ENCODE measurements around the gene PCYOX1L.

The PCYOX1L gene

DNA sequence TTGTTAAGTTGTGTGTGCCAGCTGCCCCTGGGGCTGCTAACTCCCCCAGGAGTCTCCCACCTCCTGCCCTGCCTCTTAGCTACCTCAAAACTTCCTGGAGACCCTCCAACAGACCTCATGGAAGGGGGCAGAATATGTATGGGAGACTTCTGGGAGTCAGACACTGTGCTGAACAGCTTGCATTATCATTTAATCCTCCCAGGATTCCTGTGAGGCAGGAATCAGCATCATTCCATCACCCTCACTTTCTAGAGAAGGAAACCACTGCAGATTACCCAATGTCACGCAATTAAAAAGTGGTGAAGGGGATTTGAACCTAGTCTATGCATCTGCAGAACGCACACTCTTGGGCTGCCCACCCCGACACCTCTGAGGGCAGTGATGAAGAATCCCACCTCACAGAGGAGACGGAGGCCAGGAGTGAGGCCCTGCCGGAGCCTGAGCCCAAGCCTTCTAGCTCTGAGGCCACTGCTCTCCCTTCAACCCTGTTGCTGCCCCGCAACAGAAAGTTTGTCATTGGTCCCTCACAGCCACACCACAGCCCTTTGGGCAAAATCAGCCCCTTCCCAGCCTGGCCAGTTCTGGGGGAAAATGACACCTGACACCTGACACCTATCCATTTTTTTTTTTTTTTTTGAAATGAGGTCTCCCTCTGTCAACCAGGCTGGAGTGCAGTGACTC is 51.6 kb downstream of the PCYOX1L start:
- DNase-seq = no peak
- no peak overlapping the region for H3K4me3 Mint-ChIP-seq
- no peaks in the 10 kb centered on the region for H3K27me3 Mint-ChIP-seq
- H3K36me3 Mint-ChIP-seq (ENCODE audit: low read depth) = no peaks in the 10 kb centered on the region
- H3K9me3 Mint-ChIP-seq = no peaks in the 10 kb centered on the region
- no peaks in the 10 kb centered on the region for H3K4me1 Mint-ChIP-seq (ENCODE audit: low read depth)
- no peak overlapping the region for H3K27ac Mint-ChIP-seq

DNA sequence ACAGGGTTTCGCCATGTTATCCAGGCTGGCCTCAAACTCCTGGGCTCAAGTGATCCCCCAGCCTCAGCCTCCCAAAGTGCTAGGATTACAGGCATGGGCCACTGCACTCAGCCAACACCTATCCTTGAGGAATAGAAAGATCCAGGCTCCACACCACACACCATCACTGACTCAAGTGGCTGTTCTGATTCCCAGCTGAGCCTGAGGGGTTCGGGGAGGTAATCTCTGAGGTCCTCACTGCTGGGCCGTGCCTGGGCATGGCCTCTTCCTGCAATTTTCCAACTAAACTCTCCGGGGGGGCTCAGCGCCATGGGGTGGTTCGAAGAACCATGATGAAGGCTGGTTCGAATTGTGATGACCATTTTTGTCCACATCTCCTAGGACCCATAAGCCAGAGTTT is 52.2 kb downstream of the PCYOX1L start:
- Mint-ChIP-seq H3K4me1 (ENCODE audit: low read depth) (no peaks in the 10 kb centered on the region), H3K36me3 (ENCODE audit: low read depth) (no peaks in the 10 kb centered on the region), H3K4me3 (no peak overlapping the region), H3K27ac (no peak overlapping the region), H3K9me3 (no peaks in the 10 kb centered on the region), H3K27me3 (no peaks in the 10 kb centered on the region)
- DNase-seq = no peak

DNA sequence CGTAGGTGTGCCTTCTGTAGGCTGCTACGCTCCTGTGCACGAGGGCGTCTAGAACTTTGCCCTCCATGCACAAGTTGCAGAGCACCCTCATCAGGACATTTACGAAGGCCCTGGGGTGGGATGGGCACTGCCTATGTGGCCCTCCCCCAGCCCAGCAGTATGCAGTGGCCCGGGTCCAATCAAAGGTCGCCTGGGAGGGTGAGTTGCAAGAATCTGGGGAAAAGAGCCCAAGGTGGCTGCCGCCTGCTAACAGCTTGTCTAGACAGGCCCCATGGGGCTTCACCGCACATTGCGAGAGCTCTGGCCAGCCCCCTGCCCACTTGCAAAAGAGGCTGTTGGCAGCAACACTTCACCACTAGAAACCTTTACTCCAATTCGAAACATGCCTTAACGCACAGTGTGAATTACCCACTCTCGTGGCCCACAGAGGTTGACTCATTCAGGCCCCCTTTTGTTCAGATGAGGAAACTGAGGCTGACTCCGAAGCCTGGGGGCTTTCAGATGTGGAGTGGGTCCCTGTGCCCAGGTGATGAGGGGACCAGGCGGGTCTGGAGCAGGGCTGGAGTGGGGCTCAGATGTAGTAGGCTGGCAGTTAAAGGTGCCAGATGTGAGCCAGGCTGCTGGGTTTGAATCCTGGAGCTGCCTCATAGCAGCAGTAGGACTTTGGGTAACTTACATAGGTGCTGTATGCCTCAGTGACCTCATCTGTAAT is 53.0 kb downstream of the PCYOX1L start:
- DNase-seq = no peak
- H3K36me3 Mint-ChIP-seq (ENCODE audit: low read depth) = no peaks in the 10 kb centered on the region
- H3K27ac Mint-ChIP-seq = no peak overlapping the region
- no peaks in the 10 kb centered on the region for H3K9me3 Mint-ChIP-seq
- no peaks in the 10 kb centered on the region for H3K4me1 Mint-ChIP-seq (ENCODE audit: low read depth)
- no peaks in the 10 kb centered on the region for H3K27me3 Mint-ChIP-seq
- no peak overlapping the region for H3K4me3 Mint-ChIP-seq

DNA sequence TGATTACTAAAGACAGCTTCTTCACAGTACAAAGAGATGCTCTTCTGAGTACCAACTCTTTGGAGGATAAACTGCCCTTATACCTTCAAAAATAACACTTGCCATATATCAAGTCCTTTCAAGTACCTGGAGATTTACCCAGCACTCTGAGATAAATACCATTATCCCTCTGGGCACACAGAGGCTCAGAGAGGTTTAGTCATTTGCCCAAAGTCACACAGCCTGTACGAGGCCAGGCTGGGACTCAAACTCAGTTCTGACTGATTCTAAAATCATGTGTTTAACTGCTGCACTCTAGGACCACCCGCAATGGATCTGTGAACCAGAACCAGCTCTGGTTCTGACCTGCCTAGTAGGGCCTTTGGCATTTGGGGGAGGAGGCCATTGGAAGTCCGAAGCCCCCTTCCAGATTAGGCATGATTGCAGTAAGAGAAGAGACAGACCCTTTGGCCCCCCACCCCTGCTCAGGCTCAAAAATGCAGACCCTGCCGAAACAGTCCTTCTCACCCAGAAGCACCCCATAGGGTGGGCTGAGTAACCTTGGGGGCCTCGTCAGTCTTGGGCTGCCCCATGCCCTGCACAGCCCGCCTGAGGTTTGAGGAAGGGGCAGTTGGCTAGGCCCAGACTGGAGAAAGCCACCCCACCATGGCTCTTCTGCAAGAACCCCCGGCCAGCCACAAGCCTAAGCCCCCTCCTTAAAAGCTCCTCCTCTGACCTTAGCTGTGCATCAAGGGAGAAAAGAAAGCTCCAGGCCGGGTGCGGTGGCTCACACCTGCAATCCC is 54.1 kb downstream of the PCYOX1L start:
- H3K9me3 Mint-ChIP-seq = no peaks in the 10 kb centered on the region
- H3K27me3 Mint-ChIP-seq = no peaks in the 10 kb centered on the region
- no peak overlapping the region for H3K27ac Mint-ChIP-seq
- H3K36me3 Mint-ChIP-seq (ENCODE audit: low read depth) = no peaks in the 10 kb centered on the region
- no peak overlapping the region for H3K4me3 Mint-ChIP-seq
- DNase-seq = no peak
- H3K4me1 Mint-ChIP-seq (ENCODE audit: low read depth) = no peaks in the 10 kb centered on the region

DNA sequence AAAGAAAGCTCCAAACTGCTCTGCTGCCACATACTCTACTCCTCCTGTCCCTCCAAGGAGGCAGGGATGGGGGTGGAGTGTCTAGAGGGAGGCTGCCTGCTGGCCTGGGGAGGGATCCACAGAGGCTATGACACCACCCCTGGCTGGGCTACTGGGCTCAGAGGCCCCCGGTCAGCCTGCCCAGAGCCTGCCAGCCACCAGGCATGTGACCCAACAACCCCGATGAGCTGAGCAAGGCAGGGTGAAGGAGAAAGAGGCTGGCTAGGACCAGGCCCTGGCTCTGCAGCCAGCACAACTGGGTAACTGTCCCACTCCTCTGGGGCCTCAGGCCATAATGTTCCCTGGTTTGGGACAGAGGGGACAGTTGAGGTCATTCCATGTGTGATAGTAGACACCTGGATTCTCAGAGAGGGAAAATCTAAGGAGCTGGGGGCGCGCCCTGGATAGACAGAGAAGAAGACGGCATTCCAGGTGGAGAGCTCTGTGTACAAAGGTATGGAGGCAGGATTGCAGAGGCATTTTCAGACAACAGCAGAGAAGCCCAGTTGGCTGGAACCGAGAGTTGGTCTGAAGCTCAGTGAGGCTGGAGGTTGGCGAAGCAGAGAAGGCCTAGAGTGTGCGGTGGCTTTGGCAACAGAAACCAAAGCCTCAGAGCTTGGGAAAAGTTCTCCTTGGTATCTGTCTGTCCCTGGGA is 55.1 kb downstream of the PCYOX1L start:
- no peaks in the 10 kb centered on the region for H3K36me3 Mint-ChIP-seq (ENCODE audit: low read depth)
- no peaks in the 10 kb centered on the region for H3K4me1 Mint-ChIP-seq (ENCODE audit: low read depth)
- H3K9me3 Mint-ChIP-seq = no peaks in the 10 kb centered on the region
- H3K27ac Mint-ChIP-seq = no peak overlapping the region
- H3K27me3 Mint-ChIP-seq = no peaks in the 10 kb centered on the region
- no peak for DNase-seq
- no peak overlapping the region for H3K4me3 Mint-ChIP-seq

DNA sequence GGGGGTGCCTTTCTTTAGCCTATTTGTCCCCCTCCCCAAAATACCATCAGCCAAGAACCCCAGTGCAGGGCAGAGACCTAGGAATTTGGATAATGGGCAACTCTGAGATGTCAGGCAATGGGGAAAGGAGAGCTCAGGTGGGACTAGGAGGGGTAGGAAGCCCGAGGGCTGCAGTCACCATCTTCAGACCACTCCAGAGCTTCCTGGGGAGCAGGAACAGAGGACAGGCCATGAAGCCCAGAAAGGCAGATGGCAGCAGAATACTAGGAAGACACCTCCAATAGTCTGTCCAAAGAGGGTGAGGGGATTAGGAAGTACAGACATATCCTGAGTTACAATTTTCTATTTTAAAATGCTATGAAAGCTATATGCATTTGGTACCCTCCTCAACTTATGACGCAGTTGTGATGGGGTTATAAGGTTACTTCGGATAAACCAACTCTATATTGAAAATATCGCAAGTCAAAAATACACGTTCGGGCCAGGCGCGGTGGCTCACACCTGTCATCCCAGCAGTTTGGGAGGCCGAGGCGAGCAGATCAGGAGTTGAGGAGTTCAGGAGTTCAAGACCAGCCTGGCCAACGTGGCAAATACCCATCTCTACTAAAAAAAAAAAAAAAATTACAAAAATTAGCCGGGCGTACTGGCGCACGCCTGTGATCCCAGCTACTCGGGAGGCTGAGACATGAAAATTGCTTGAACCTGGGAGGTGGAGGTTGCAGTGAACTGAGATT is 55.8 kb downstream of the PCYOX1L start:
- H3K36me3 Mint-ChIP-seq (ENCODE audit: low read depth) = no peaks in the 10 kb centered on the region
- no peak overlapping the region for H3K4me3 Mint-ChIP-seq
- no peak overlapping the region for H3K27ac Mint-ChIP-seq
- H3K4me1 Mint-ChIP-seq (ENCODE audit: low read depth) = no peaks in the 10 kb centered on the region
- no peak for DNase-seq
- H3K9me3 Mint-ChIP-seq = no peaks in the 10 kb centered on the region
- H3K27me3 Mint-ChIP-seq = no peaks in the 10 kb centered on the region

DNA sequence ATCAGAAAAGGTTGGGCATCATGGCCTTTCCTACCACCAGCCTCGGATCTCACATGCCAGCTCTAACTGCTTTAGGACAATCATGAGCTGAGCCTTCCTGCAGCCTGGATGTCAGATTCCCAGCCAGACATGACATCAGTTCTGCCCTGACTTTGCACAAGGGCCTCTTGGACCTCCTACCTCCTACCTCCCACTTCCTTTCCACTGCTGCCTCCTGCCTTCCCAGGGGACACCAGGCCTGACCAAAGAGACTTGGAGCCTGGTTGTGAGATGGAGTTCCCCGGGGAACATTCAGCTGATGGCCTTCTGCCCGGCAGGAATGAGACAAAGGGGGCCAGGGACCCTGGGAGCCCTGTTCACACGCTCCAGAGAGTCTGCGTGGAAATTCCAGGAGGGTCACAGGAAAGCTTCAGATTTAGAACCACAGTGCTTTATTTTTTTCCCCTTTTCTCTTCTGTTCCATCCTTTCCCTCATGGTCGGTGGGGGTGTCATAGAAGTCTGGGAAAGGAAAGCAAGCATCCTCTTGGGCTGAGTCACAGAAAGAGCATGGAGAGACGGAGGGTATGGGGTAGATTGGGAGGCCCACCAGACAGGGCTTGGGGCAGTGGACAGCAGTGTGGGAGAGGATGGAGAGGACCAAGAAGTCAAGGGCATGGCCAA is 56.7 kb downstream of the PCYOX1L start:
- DNase-seq = no peak
- Mint-ChIP-seq H3K27me3 (no peaks in the 10 kb centered on the region), H3K27ac (no peak overlapping the region), H3K9me3 (no peaks in the 10 kb centered on the region), H3K4me3 (no peak overlapping the region), H3K36me3 (ENCODE audit: low read depth) (no peaks in the 10 kb centered on the region), H3K4me1 (ENCODE audit: low read depth) (no peaks in the 10 kb centered on the region)

DNA sequence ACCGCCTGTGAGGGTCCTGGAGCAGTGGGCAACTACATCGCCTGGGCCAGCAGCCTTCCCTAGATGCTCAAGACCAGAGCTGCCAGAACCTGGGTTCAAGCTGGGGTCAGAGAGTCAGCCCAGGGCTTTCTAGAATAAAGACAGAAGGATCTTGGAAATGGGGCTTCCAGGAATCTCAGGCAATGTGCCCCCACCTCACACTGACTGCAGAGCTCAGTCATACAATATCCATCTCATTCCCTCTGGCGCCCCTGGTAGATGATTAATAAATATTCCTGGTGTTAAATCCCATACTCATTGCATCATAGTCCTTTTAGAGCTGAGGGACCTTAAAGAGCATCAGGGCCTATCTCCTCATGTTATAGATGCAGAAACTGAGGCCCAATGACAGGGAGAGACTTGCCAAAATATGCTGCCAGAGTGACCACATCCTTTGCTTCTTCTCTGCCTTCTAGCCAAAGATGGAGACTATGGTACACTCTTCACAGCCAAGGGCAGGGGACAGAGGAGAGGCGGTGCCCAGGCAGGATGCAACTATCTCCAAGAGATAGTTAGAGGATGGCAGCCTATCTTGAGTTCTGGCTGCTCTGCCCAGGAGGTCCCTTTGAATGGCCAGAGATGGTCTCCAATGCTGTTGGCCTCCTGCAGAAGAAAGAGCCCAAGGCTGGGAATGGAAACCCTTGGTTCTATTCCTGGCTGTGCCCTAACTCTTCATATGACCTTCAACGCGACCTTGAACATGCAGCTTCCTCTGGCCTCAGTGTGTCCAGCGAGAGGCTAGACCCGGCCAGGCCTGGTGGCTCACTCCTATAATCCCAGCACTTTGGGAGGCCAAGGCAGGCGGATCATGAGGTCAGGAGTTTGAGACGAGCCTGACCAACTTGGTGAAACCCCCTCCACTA is 57.5 kb downstream of the PCYOX1L start:
- Mint-ChIP-seq H3K36me3 (ENCODE audit: low read depth) (no peaks in the 10 kb centered on the region), H3K27ac (no peak overlapping the region)
- DNase-seq = no peak

DNA sequence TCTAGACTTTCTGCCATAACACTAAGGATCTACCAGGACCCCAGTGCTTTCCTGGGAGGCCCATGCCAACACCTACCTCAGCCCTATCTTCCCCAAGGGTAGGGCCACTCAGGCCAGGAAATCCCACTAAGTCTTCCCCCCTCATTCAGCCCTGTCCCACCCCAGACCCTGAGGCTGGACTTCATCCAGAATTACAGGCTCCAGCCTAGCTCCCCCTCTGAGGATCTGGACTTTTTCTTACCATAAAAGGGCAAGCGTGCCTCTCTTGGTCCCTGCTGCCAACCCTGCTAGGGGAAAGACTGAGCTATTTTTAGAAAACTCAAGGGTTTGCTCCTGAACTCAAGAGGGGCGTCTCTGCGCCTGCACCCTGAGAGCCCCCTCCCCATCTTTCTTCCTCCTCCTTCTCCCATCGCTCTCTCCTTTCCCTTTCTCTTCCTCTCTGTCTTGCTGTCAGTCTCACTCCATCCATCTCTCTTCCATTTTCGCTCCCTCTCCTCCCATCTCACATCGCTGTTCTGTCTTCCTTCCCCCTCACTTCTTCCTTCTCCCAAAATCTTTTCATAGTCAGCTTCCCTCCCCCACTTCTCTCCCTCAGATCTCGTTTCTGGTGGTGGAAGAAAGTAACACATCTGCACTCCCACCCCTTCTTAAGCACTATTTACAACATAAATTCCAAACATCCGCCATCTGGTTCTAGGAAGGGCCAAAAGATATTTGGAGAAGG is 59.3 kb downstream of the PCYOX1L start:
- no peak for DNase-seq
- no peaks in the 10 kb centered on the region for H3K27me3 Mint-ChIP-seq
- no peak overlapping the region for H3K27ac Mint-ChIP-seq
- no peak overlapping the region for H3K4me3 Mint-ChIP-seq
- H3K9me3 Mint-ChIP-seq = no peaks in the 10 kb centered on the region
- no peaks in the 10 kb centered on the region for H3K36me3 Mint-ChIP-seq (ENCODE audit: low read depth)
- H3K4me1 Mint-ChIP-seq (ENCODE audit: low read depth) = peaks cover 5% of the 10 kb centered on the region

More for the DNA sequence above, 57.5 kb downstream of the PCYOX1L start:
- Mint-ChIP-seq H3K27me3 (no peaks in the 10 kb centered on the region), H3K9me3 (no peaks in the 10 kb centered on the region), H3K4me1 (ENCODE audit: low read depth) (no peaks in the 10 kb centered on the region), H3K4me3 (no peak overlapping the region)

DNA sequence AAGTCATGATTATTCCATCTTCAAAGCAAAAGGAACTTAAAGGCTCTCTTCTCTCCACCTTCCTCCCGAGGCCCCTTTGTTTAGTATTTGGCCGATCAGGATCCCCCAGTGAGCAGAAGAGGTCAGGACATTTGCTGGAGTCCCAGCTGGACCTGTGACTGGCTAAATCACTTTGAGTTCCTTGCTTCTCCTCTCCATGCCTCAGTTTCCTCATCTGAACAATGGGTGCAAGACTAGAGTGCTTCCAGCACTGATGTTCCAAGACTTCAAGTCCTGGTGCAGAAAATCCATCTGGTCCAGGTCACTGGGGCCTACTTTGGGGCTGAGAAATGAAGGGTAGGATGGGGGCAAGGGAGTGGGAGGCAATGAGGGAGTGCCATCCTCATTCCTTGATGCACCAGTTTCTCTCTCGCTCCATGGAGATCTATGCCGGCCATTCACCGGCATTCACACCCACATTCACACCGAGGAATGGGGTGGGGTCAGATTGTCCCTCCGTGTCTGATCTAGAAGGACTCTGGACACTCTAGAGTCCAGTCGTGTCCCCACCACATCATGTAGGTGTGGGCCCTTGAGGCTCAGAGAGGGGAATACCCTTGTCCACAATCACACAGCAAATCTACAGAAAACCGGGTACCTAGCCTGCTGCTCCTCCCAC is 60.0 kb downstream of the PCYOX1L start:
- no peak overlapping the region for H3K4me3 Mint-ChIP-seq
- H3K27ac Mint-ChIP-seq = no peak overlapping the region
- no peaks in the 10 kb centered on the region for H3K36me3 Mint-ChIP-seq (ENCODE audit: low read depth)
- H3K27me3 Mint-ChIP-seq = no peaks in the 10 kb centered on the region
- H3K4me1 Mint-ChIP-seq (ENCODE audit: low read depth) = peaks cover 9% of the 10 kb centered on the region
- H3K9me3 Mint-ChIP-seq = no peaks in the 10 kb centered on the region
- no peak for DNase-seq

DNA sequence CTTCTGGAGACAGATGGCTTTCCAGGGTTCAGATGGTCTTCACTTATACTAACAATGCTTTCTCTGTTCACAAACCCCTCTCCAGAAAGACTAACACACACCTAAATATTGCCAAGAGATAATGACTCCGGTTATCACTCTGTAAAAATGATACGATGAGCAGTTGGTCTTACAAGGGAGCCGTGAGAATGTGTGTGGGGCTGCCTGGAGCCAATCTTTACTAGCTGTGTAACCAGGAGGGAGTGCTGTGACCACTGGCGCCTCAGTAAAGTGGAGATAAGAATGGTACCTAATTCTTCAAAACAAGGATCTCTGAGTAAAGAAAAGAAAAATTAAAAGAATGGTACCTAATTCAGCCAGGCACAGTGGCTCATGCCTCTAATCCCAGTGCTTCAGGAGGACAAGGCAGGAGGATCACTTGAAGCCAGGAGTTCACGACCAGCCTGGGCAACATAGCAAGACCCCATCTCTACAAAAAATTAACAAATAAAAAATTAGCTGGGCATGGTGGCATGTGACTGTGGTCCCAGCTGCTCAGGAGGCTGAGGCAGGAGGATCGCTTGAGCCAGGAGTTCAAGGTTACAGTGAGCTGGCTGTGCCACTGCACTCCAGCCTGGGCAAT is 61.2 kb downstream of the PCYOX1L start:
- no peak for DNase-seq
- Mint-ChIP-seq H3K36me3 (ENCODE audit: low read depth) (no peaks in the 10 kb centered on the region), H3K27me3 (no peaks in the 10 kb centered on the region), H3K4me1 (ENCODE audit: low read depth) (peaks cover 13% of the 10 kb centered on the region), H3K27ac (no peak overlapping the region), H3K9me3 (no peaks in the 10 kb centered on the region), H3K4me3 (no peak overlapping the region)

Measured in activated T-cell treated with anti-CD3 and anti-CD28 coated beads, Interleukin-2, amount 50 U/mL, for 24 hours (primary cell).